Natural killer cell (primary cell): Measurements from ENCODE around the gene MPZL1. TPM values are rescaled to one million over a fixed set of nuclear protein-coding genes. Genes with fewer than 3 reads are reported as not detected.

Experiments
- ATAC-seq, 3 donors: fragments of 150-1000 bp in 2 of 3; fragments of 200-7000 bp in 1 of 3; cut with Tn5 transposase; 1 replicate in 1 of 3; 2 replicates in 2 of 3; pipeline ENCODE4 v1.10.0; 2021; ENCODE audit warnings: mild to moderate bottlenecking in 2 of 3, moderate library complexity in 2 of 3
- DNase-seq, 2 donors: peaks; one replicate each; pipeline versions ENCODE4 v3.0.0 to v3.0.0-alpha.2; 2013 to 2021; ENCODE audit warnings: mixed read lengths in 1 of 2
- H3K27ac ChIP-seq: one replicate; pipeline ENCODE4 v1.5.1; 2013; ENCODE audit warnings: mild to moderate bottlenecking, low read length
- H3K27me3 ChIP-seq: one replicate; pipeline ENCODE4 v1.6.1; 2013; ENCODE audit warnings: low read length; ENCODE audit not compliant: control insufficient read depth, insufficient read depth
- H3K36me3 ChIP-seq: one replicate; pipeline ENCODE4 v1.6.1; 2013; ENCODE audit warnings: low read length; ENCODE audit not compliant: control insufficient read depth, insufficient read depth
- H3K4me1 ChIP-seq: one replicate; pipeline ENCODE4 v1.6.1; 2013; ENCODE audit warnings: low read length; ENCODE audit not compliant: control insufficient read depth, insufficient read depth
- H3K4me3 ChIP-seq: one replicate; pipeline ENCODE4 v1.5.1; 2013; ENCODE audit warnings: low read length
- H3K9me3 ChIP-seq: one replicate; pipeline ENCODE4 v1.6.1; 2013; ENCODE audit warnings: low read length; ENCODE audit not compliant: control insufficient read depth, insufficient read depth
- H3K27ac Mint-ChIP-seq, 2 donors: one replicate each; pipeline ENCODE4 v1.8.0; 2022; ENCODE audit warnings: mild to moderate bottlenecking in 2 of 2, mixed read lengths in 2 of 2, moderate library complexity in 1 of 2
- H3K27me3 Mint-ChIP-seq, 2 donors: one replicate each; pipeline ENCODE4 v1.8.0; 2022; ENCODE audit warnings: low read depth in 2 of 2, mixed read lengths in 2 of 2
- H3K36me3 Mint-ChIP-seq: one replicate; pipeline ENCODE4 v1.8.0; 2022; ENCODE audit warnings: mixed read lengths
- H3K4me1 Mint-ChIP-seq, 2 donors: one replicate each; pipeline ENCODE4 v1.8.0; 2022; ENCODE audit warnings: mixed read lengths in 2 of 2
- H3K4me3 Mint-ChIP-seq: one replicate; pipeline ENCODE4 v1.8.0; 2022; ENCODE audit warnings: mild to moderate bottlenecking, moderate library complexity, mixed read lengths
- H3K9me3 Mint-ChIP-seq, 2 donors: one replicate each; pipeline ENCODE4 v1.8.0; 2022; ENCODE audit warnings: mixed read lengths in 2 of 2
- CTCF ChIP-seq: fragments of 200-600 bp; IDR thresholded peaks from one replicate; pipeline ENCODE4 v1.8.0; 2022; ENCODE audit warnings: antibody characterized with exemption
- WGBS: methylation state at CpG from one replicate; pipeline ENCODE4 v1.1.7; 2013; ENCODE audit warnings: missing lambda C conversion rate; ENCODE audit not compliant: insufficient coverage; 5-methylcytosine and 5-hydroxymethylcytosine counted together
- intact Hi-C: fragments of 100-400 bp; cut with micrococcal nuclease; formaldehyde crosslinking; loops from one replicate; pipeline ENCODE4 v1.14.2; 2022
- total RNA-seq, 4 donors: library from RNA; stranded (reverse); fragments of 120-200 nt in 1 of 4; gene quantifications; one replicate each; pipeline versions ENCODE4 v1.2.3 to v1.2.4, GENCODE V29; 2013 to 2022

MPZL1 gene
- total RNA-seq, 3 donors from 2014 or later (not counting 1 experiment from before 2014, with no cell fraction given), result 3.4 to 4.6 (median 4.0) TPM

GRCh38 chr1:167790117-167790516 lies 68.3 kb downstream of the MPZL1 start:
- Mint-ChIP-seq H3K9me3 (no peaks in the 10 kb centered on the region), H3K36me3 (no peaks in the 10 kb centered on the region), H3K27me3 (peaks cover 1 to 3% of the 10 kb centered on the region in 2 donors), H3K4me1 (peaks cover 0 to 3% of the 10 kb centered on the region in 2 donors), H3K27ac (no peak overlapping the region), H3K4me3 (no peak overlapping the region)
- Histone ChIP-seq H3K36me3 (no peaks in the 10 kb centered on the region), H3K9me3 (no peaks in the 10 kb centered on the region), H3K27me3 (no peaks in the 10 kb centered on the region), H3K4me3 (no peak overlapping the region), H3K4me1 (no peaks in the 10 kb centered on the region), H3K27ac (no peak overlapping the region)
- TF ChIP-seq CTCF, result no peak
- ATAC-seq, result no peak
- 70% methylated on average over 5 of the region's 5 CpGs for WGBS
- intact Hi-C loops, result no loop called here
- no peak for DNase-seq

- no peaks in the 10 kb centered on the region for H3K27me3 Mint-ChIP-seq
- no peak for TF ChIP-seq CTCF
- no peaks in the 10 kb centered on the region for H3K9me3 ChIP-seq
- H3K27ac ChIP-seq, result no peak overlapping the region
- H3K4me1 ChIP-seq, result no peaks in the 10 kb centered on the region
- ATAC-seq (no peak), DNase-seq (no peak)
- H3K9me3 Mint-ChIP-seq, result no peaks in the 10 kb centered on the region
- intact Hi-C loops, result no loop called here
- no peaks in the 10 kb centered on the region for H3K27me3 ChIP-seq
- H3K27ac Mint-ChIP-seq, result no peak overlapping the region
- 82% methylated on average over 3 of the region's 5 CpGs for WGBS
- H3K4me1 Mint-ChIP-seq, result no peaks in the 10 kb centered on the region
- no peaks in the 10 kb centered on the region for H3K36me3 ChIP-seq
- no peak overlapping the region for H3K4me3 ChIP-seq
- H3K36me3 Mint-ChIP-seq, result no peaks in the 10 kb centered on the region
- no peak overlapping the region for H3K4me3 Mint-ChIP-seq
Observed at GRCh38 chr1:167791281-167792187, 69.8 kb downstream of the MPZL1 start.

DNA sequence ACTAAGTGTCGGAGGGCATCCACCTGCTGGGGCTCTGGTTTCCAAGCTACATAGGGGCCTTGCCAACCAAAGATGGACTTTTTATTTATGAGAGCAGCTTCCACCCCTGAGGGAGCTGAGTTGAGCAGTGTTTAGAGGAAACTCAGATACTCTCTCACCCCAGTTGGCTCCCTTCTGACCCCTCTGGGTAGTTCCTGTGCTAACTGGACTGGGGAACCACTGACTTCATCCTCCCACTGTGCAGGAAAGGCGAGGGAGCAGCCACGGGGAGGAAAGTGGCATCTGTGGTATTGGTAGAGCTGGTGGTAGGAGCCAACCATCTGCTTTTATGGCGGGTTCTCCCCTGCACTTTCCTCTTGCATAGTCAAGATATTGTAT lies 70.4 kb downstream of the MPZL1 start:
- Histone ChIP-seq H3K36me3 (no peaks in the 10 kb centered on the region), H3K4me1 (no peaks in the 10 kb centered on the region), H3K27ac (no peak overlapping the region), H3K9me3 (no peaks in the 10 kb centered on the region), H3K4me3 (no peak overlapping the region), H3K27me3 (no peaks in the 10 kb centered on the region)
- ATAC-seq (no peak), DNase-seq (no peak)
- 90% methylated on average over 2 of the region's 4 CpGs for WGBS
- intact Hi-C loops, result no loop called here
- no peak for TF ChIP-seq CTCF
- no peak overlapping the region for H3K27ac Mint-ChIP-seq
- no peaks in the 10 kb centered on the region for H3K4me1 Mint-ChIP-seq
- no peaks in the 10 kb centered on the region for H3K9me3 Mint-ChIP-seq
- no peaks in the 10 kb centered on the region for H3K36me3 Mint-ChIP-seq
- H3K27me3 Mint-ChIP-seq, result no peaks in the 10 kb centered on the region
- no peak overlapping the region for H3K4me3 Mint-ChIP-seq
